PC-3 (cell line): ENCODE results near the gene CHN1. TPM values are rescaled to one million over a fixed set of nuclear protein-coding genes. Genes with fewer than 3 reads are reported as not detected.

Experiments used
- ATAC-seq: fragments of 200-7000 bp; cut with Tn5 transposase; 2 replicates; pipeline ENCODE4 v1.9.1; 2020; ENCODE audit warnings: mild to moderate bottlenecking, moderate library complexity
- BruUV-seq: library from RNA; stranded (reverse); fragments of 400-500 nt; replicated peaks from 2 replicates; lab custom pipeline; 2021; lab: Mats Ljungman, UMichigan
- CTCF ChIA-PET: fragments of 300-600 bp; sonication (Branson Sonifier 250); formaldehyde crosslinking; loops from one replicate; lab custom pipeline; 2022; ENCODE audit warnings: antibody characterized with exemption; lab: Charles Lee
- POLR2A ChIA-PET: fragments of 300-600 bp; sonication (Branson Sonifier 250); formaldehyde crosslinking; loops from one replicate; lab custom pipeline; 2022; ENCODE audit warnings: antibody characterized with exemption; ENCODE audit not compliant: unreplicated experiment; lab: Charles Lee
- DNase-seq: peaks from one replicate; pipeline ENCODE4 v3.0.0-alpha.2; 2015
- H2AFZ ChIP-seq: fragments of 300-600 bp; sonication (generic); 2 replicates; pipeline ENCODE4 v1.6.0; 2016; ENCODE audit warnings: antibody characterized with exemption, low read length
- H3F3A ChIP-seq: fragments of 300-600 bp; sonication (generic); one replicate; pipeline ENCODE4 v1.6.0; 2017; ENCODE audit warnings: antibody characterized with exemption, low read length, control low read depth, mild to moderate bottlenecking; ENCODE audit not compliant: unreplicated experiment
- H3K27ac ChIP-seq: fragments of 300-600 bp; sonication (generic); 2 replicates; pipeline ENCODE4 v1.5.1; 2016; ENCODE audit warnings: mild to moderate bottlenecking, low read length
- H3K27me3 ChIP-seq: fragments of 300-600 bp; sonication (generic); 2 replicates; pipeline ENCODE4 v1.6.1; 2016; ENCODE audit warnings: low read length, mixed read lengths
- H3K36me3 ChIP-seq: fragments of 300-600 bp; sonication (generic); 2 replicates; pipeline ENCODE4 v1.6.1; 2016; ENCODE audit warnings: low read depth, mixed run types, low read length, mixed read lengths
- H3K4me1 ChIP-seq: fragments of 300-600 bp; sonication (generic); 2 replicates; pipeline ENCODE4 v1.5.1; 2016; ENCODE audit warnings: low read length; ENCODE audit not compliant: insufficient read depth
- H3K4me2 ChIP-seq: fragments of 300-600 bp; sonication (generic); 2 replicates; pipeline ENCODE4 v1.6.0; 2016; ENCODE audit warnings: low read length
- H3K4me3 ChIP-seq: fragments of 300-600 bp; sonication (generic); 2 replicates; pipeline ENCODE4 v1.5.1; 2016; ENCODE audit warnings: mild to moderate bottlenecking, low read length, mixed read lengths
- H3K79me2 ChIP-seq: fragments of 300-600 bp; sonication (generic); 2 replicates; pipeline ENCODE4 v1.6.1; 2017; ENCODE audit warnings: low read length, mixed read lengths
- H3K9ac ChIP-seq: fragments of 300-600 bp; sonication (generic); 2 replicates; pipeline ENCODE4 v1.6.0; 2016; ENCODE audit warnings: mild to moderate bottlenecking, low read length
- H3K9me2 ChIP-seq: fragments of 300-600 bp; sonication (generic); replicated peaks from 2 replicates; pipeline ENCODE4 v1.6.1; 2016; ENCODE audit warnings: mixed run types, low read length, mixed read lengths
- H3K9me3 ChIP-seq: fragments of 300-600 bp; sonication (generic); 2 replicates; pipeline ENCODE4 v1.6.1; 2016; ENCODE audit warnings: low read length, mixed read lengths
- H4K20me1 ChIP-seq: fragments of 300-600 bp; sonication (generic); 2 replicates; pipeline ENCODE4 v1.6.1; 2016; ENCODE audit warnings: low read length, mixed read lengths
- CTCF ChIP-seq: fragments of 300-600 bp; sonication (generic); conservative IDR thresholded peaks from 2 replicates; pipeline ENCODE4 v1.5.1; 2017; ENCODE audit warnings: antibody characterized with exemption, low read depth, mild to moderate bottlenecking, low read length
- EZH2 ChIP-seq: fragments of 300-600 bp; sonication (generic); IDR thresholded peaks from one replicate; pipeline ENCODE4 v1.6.1; 2017; ENCODE audit warnings: antibody characterized with exemption, mild to moderate bottlenecking, low read length; ENCODE audit not compliant: unreplicated experiment
- EZH2phosphoT487 ChIP-seq: fragments of 300-600 bp; sonication (generic); IDR thresholded peaks from 2 replicates; pipeline ENCODE4 v1.6.1; 2018; ENCODE audit warnings: mild to moderate bottlenecking, antibody characterized with exemption, low read length, borderline replicate concordance
- intact Hi-C: fragments of 100-400 bp; cut with micrococcal nuclease; formaldehyde crosslinking; loops from 2 replicates; pipeline ENCODE4 v1.9.0; 2023
- total RNA-seq: library from RNA; depleted of rRNA; stranded (reverse); fragments of >200 nt; gene quantifications from 2 replicates; pipeline ENCODE4 v1.2.3, GENCODE V29; 2014

CHN1 gene
- total RNA-seq, 1 experiment from 2014 or later = 7.8 TPM

DNA sequence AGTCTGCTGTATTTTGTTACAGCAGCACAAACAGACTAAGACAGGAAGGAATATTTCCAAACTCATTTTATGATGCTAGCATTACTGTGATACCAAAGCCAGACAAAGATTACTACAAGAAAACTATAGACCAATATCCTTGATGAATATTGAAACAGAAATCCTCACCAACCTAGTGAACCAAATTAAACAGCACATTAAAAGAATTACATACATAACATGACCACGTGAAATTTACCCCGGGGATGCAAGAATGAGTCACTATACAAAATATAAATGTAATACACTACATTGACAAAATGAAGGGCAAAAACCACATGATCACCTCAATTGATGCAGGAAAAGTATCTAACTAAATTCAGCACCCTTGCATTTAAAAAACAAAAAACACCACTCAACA, 112.6 kb downstream of the CHN1 start:
- Histone ChIP-seq H3K4me1 (no peaks in the 10 kb centered on the region), H3K4me3 (no peak overlapping the region), H4K20me1 (no peaks in the 10 kb centered on the region), H3K9me2 (no peaks in the 10 kb centered on the region), H3F3A (no peaks in the 10 kb centered on the region), H3K9ac (no peak overlapping the region), H3K9me3 (no peaks in the 10 kb centered on the region), H3K79me2 (no peaks in the 10 kb centered on the region), H3K36me3 (no peaks in the 10 kb centered on the region), H3K4me2 (no peak overlapping the region), H3K27ac (no peak overlapping the region), H3K27me3 (no peaks in the 10 kb centered on the region), H2AFZ (no peak overlapping the region)
- no TSS peak for BruUV-seq
- ATAC-seq = no peak
- DNase-seq = no peak
- CTCF ChIA-PET = no interaction called here
- POLR2A ChIA-PET = no interaction called here
- TF ChIP-seq EZH2 (no peak), EZH2phosphoT487 (no peak), CTCF (no peak)
- intact Hi-C loops = no loop called here

DNA sequence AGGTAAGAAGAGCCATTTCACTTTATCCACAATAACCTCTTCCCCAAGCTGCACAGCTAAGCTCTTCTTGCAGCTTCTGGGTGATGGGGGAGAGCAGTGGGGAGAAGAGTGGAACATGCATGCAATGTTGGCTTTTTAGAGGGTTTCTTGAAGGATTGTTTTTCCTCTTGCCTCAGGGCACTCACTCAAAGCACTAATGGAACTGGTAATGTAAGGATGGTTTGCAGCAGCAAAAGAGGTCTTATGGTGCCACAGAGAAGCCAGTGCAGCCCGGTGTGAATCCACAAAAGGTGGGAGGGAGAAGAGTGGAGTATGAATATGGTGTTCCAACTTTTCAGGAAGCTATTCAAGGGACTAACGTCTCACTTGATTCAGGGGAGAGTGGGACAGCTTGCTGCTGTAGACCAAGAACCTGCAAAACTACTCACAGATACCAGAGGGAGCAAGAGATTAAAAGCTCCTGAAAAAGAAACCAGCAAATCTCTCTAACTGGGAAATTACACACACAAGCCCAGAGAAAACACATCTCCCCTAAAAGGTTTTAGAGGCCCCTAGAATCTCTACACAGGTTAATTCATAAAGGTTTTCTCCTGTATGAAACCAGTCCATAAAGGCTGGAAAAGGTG, 116.4 kb downstream of the CHN1 start:
- no peak overlapping the region for H3K4me2 ChIP-seq
- POLR2A ChIA-PET = interaction anchor here (0.6 kb wide), 1 partner anchor 116 kb away, joined by 5 read pairs; no protein-coding TSS in a partner anchor
- no peak overlapping the region for H3K27ac ChIP-seq
- no peak overlapping the region for H3K4me3 ChIP-seq
- H3F3A ChIP-seq = no peaks in the 10 kb centered on the region
- BruUV-seq = no TSS peak
- H2AFZ ChIP-seq = no peak overlapping the region
- no peaks in the 10 kb centered on the region for H3K9me2 ChIP-seq
- no peak for TF ChIP-seq CTCF
- TF ChIP-seq EZH2 = no peak
- no peak for TF ChIP-seq EZH2phosphoT487
- no peaks in the 10 kb centered on the region for H3K27me3 ChIP-seq
- H3K9me3 ChIP-seq = no peaks in the 10 kb centered on the region
- DNase-seq (no peak), ATAC-seq (no peak)
- H3K79me2 ChIP-seq = no peaks in the 10 kb centered on the region
- CTCF ChIA-PET = interaction anchor here (0.6 to 0.7 kb wide), 2 partner anchors 83 to 102 kb away, joined by 3 to 5 read pairs; no protein-coding TSS in a partner anchor
- H3K4me1 ChIP-seq = no peaks in the 10 kb centered on the region
- no peaks in the 10 kb centered on the region for H4K20me1 ChIP-seq
- intact Hi-C loops = loop anchor here (5.0 kb wide), 1 partner anchor 99 kb away; no protein-coding TSS in a partner anchor
- no peak overlapping the region for H3K9ac ChIP-seq
- no peaks in the 10 kb centered on the region for H3K36me3 ChIP-seq

DNA sequence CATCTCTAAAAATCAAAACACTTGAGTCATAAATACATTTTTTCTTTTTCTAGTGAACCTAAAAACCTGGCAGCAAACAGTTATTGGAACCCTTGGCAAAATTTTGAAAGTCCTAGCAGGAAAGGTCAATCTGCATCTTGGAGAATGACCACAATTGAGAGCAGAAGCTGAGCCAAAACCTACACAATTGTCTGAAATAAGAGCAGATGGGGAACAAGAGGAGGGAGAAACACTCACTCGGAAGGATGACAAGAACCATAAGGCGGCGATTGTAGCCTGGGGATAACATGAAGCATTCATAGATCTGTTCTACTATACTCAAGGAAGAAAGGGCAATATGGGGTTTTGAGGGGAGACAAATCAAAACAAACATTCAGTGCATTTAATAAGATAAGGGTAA, 117.0 kb downstream of the CHN1 start:
- POLR2A ChIA-PET = interaction anchor here (0.6 kb wide), 1 partner anchor 117 kb away, joined by 5 read pairs; no protein-coding TSS in a partner anchor
- H3K9me2 ChIP-seq = no peaks in the 10 kb centered on the region
- no peak overlapping the region for H2AFZ ChIP-seq
- no peaks in the 10 kb centered on the region for H3K9me3 ChIP-seq
- no peak overlapping the region for H3K9ac ChIP-seq
- DNase-seq (no peak), ATAC-seq (no peak)
- no peak overlapping the region for H3K27ac ChIP-seq
- TF ChIP-seq EZH2phosphoT487 = no peak
- no peak for TF ChIP-seq EZH2
- TF ChIP-seq CTCF = no peak
- no peaks in the 10 kb centered on the region for H3K27me3 ChIP-seq
- H3F3A ChIP-seq = no peaks in the 10 kb centered on the region
- no peaks in the 10 kb centered on the region for H3K4me1 ChIP-seq
- intact Hi-C loops = loop anchor here (5.0 kb wide), 1 partner anchor 99 kb away; no protein-coding TSS in a partner anchor
- no peak overlapping the region for H3K4me2 ChIP-seq
- BruUV-seq = no TSS peak
- H3K79me2 ChIP-seq = no peaks in the 10 kb centered on the region
- CTCF ChIA-PET = no interaction called here
- H3K36me3 ChIP-seq = no peaks in the 10 kb centered on the region
- no peaks in the 10 kb centered on the region for H4K20me1 ChIP-seq
- H3K4me3 ChIP-seq = no peak overlapping the region
